GM12875 (cell line): ENCODE results near the gene MYOF.
"Not testable (repeated sequence)": the region's sequence is repeated elsewhere in the genome, so short reads cannot be mapped to it uniquely, and the experiment has no call there.

Experiments used
- H3K4me3 ChIP-seq: one replicate; pipeline ENCODE4 v1.5.1; 2011; ENCODE audit warnings: low read depth, low read length, control low read depth
- TF ChIP-seq, protein P1 (sequence below): IDR thresholded peaks from 2 replicates; pipeline ENCODE4 v1.5.1; 2011; ENCODE audit warnings: low read depth, mild to moderate bottlenecking, control low read depth, inconsistent platforms, low read length, moderate library complexity, borderline replicate concordance; ENCODE audit not compliant: insufficient read depth

MYOF gene

GRCh38 chr10:93469454-93469853 lies 12.7 kb downstream of the MYOF start:
- no peak overlapping the region for H3K4me3 ChIP-seq
- TF ChIP-seq, protein P1, sequence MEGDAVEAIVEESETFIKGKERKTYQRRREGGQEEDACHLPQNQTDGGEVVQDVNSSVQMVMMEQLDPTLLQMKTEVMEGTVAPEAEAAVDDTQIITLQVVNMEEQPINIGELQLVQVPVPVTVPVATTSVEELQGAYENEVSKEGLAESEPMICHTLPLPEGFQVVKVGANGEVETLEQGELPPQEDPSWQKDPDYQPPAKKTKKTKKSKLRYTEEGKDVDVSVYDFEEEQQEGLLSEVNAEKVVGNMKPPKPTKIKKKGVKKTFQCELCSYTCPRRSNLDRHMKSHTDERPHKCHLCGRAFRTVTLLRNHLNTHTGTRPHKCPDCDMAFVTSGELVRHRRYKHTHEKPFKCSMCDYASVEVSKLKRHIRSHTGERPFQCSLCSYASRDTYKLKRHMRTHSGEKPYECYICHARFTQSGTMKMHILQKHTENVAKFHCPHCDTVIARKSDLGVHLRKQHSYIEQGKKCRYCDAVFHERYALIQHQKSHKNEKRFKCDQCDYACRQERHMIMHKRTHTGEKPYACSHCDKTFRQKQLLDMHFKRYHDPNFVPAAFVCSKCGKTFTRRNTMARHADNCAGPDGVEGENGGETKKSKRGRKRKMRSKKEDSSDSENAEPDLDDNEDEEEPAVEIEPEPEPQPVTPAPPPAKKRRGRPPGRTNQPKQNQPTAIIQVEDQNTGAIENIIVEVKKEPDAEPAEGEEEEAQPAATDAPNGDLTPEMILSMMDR: no peak

- no peak overlapping the region for H3K4me3 ChIP-seq
- TF ChIP-seq, protein P1: no peak
Measured at GRCh38 chr10:93468461-93469213, 13.5 kb downstream of the MYOF start.

GRCh38 chr10:93467635-93468034 lies 14.5 kb downstream of the MYOF start:
- H3K4me3 ChIP-seq: not testable (repeated sequence)

GRCh38 chr10:93465806-93466675 lies 16.1 kb downstream of the MYOF start:
- TF ChIP-seq, protein P1: no peak
- H3K4me3 ChIP-seq: no peak overlapping the region

- TF ChIP-seq, protein P1: no peak
- H3K4me3 ChIP-seq: no peak overlapping the region
Measured at GRCh38 chr10:93464776-93465388, 17.3 kb downstream of the MYOF start.

- TF ChIP-seq, protein P1: no peak
- no peak overlapping the region for H3K4me3 ChIP-seq
Measured at GRCh38 chr10:93463723-93464476, 18.2 kb downstream of the MYOF start.

DNA sequence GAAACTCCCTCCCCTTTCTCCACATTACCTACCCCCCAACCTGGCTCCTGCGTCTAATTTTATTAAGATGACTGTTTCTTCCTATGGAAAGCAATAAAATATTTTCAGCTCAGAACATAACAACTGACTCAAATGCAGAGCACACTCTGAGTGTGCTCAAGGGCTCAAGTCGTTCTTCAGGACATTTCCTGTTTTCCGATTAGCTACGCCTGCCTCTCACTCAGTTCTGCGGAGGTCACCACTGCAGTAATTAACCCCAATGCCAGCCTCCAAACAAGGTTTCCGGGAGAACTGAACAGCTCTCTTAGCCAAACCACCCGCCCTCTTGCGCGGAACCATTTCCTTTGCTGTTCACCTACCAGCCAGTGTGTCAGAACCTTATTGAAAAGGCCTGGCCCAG lies 19.3 kb downstream of the MYOF start:
- TF ChIP-seq, protein P1: no peak
- H3K4me3 ChIP-seq: no peak overlapping the region
